ENCODE results near the gene VWA5B1. TPM values are rescaled to one million over a fixed set of nuclear protein-coding genes. Genes with fewer than 3 reads are reported as not detected.

Gene VWA5B1
- total RNA-seq, 1 donor from 2014 or later: 1.9 TPM

GRCh38 chr1:20255666-20256065 lies 35.0 kb upstream of the VWA5B1 start:
- H3K27ac Mint-ChIP-seq: no peak overlapping the region
- H3K4me1 Mint-ChIP-seq (ENCODE audit: unreplicated experiment): peaks cover under 1% of the 10 kb centered on the region
- no peak overlapping the region for H3K4me3 Mint-ChIP-seq
- peaks cover 5% of the 10 kb centered on the region for H3K9me3 Mint-ChIP-seq
- H3K36me3 Mint-ChIP-seq: no peaks in the 10 kb centered on the region
- peaks cover 19% of the 10 kb centered on the region for H3K27me3 Mint-ChIP-seq
- no peak for DNase-seq (ENCODE audit: extremely low spot score, unreplicated experiment)
- TF ChIP-seq CTCF (conservative IDR thresholded peaks at IDR 0.05): no peak

GRCh38 chr1:20259646-20260045 lies 31.0 kb upstream of the VWA5B1 start:
- peaks cover 23% of the 10 kb centered on the region for H3K27me3 Mint-ChIP-seq
- no peaks in the 10 kb centered on the region for H3K36me3 Mint-ChIP-seq
- no peaks in the 10 kb centered on the region for H3K4me1 Mint-ChIP-seq (ENCODE audit: unreplicated experiment)
- no peak overlapping the region for H3K27ac Mint-ChIP-seq
- no peak for DNase-seq (ENCODE audit: extremely low spot score, unreplicated experiment)
- no peak overlapping the region for H3K4me3 Mint-ChIP-seq
- no peak for TF ChIP-seq CTCF (conservative IDR thresholded peaks at IDR 0.05)
- no peaks in the 10 kb centered on the region for H3K9me3 Mint-ChIP-seq

GRCh38 chr1:20261095-20261494 lies 29.6 kb upstream of the VWA5B1 start:
- no peak for DNase-seq (ENCODE audit: extremely low spot score, unreplicated experiment)
- H3K27ac Mint-ChIP-seq: no peak overlapping the region
- TF ChIP-seq CTCF (conservative IDR thresholded peaks at IDR 0.05): no peak
- no peak overlapping the region for H3K4me3 Mint-ChIP-seq
- H3K36me3 Mint-ChIP-seq: no peaks in the 10 kb centered on the region
- no peaks in the 10 kb centered on the region for H3K9me3 Mint-ChIP-seq
- peaks cover 18% of the 10 kb centered on the region for H3K27me3 Mint-ChIP-seq
- peaks cover 6% of the 10 kb centered on the region for H3K4me1 Mint-ChIP-seq (ENCODE audit: unreplicated experiment)

- TF ChIP-seq CTCF (conservative IDR thresholded peaks at IDR 0.05): no peak
- no peaks in the 10 kb centered on the region for H3K36me3 Mint-ChIP-seq
- H3K4me3 Mint-ChIP-seq: no peak overlapping the region
These were observed 27.7 kb upstream of the VWA5B1 start for GRCh38 chr1:20262810-20263534.

GRCh38 chr1:20265250-20265649 lies 25.4 kb upstream of the VWA5B1 start:
- H3K27me3 Mint-ChIP-seq: peaks cover 12% of the 10 kb centered on the region

More at GRCh38 chr1:20262810-20263534, 27.7 kb upstream of the VWA5B1 start:
- no peak overlapping the region for H3K27ac Mint-ChIP-seq
- no peak for DNase-seq (ENCODE audit: extremely low spot score, unreplicated experiment)
- peaks cover 14% of the 10 kb centered on the region for H3K27me3 Mint-ChIP-seq
- no peaks in the 10 kb centered on the region for H3K9me3 Mint-ChIP-seq
- peaks cover 6% of the 10 kb centered on the region for H3K4me1 Mint-ChIP-seq (ENCODE audit: unreplicated experiment)

More at GRCh38 chr1:20265250-20265649, 25.4 kb upstream of the VWA5B1 start:
- Mint-ChIP-seq H3K4me3 (no peak overlapping the region), H3K27ac (peak overlapping the region; percentile 19), H3K36me3 (no peaks in the 10 kb centered on the region), H3K4me1 (ENCODE audit: unreplicated experiment) (peaks cover 6% of the 10 kb centered on the region), H3K9me3 (no peaks in the 10 kb centered on the region)
- no peak for DNase-seq (ENCODE audit: extremely low spot score, unreplicated experiment)
- TF ChIP-seq CTCF (conservative IDR thresholded peaks at IDR 0.05): no peak

Measured in type B pancreatic cell (in vitro differentiated cells).